Ammon's horn (tissue), 1 donor: Measurements from ENCODE around the gene MRTFA.

ENCODE experiments used
- DNase-seq: peaks from one replicate; pipeline ENCODE4 v3.0.0-alpha.2; 2016; ENCODE audit warnings: low spot score

The MRTFA gene

DNA sequence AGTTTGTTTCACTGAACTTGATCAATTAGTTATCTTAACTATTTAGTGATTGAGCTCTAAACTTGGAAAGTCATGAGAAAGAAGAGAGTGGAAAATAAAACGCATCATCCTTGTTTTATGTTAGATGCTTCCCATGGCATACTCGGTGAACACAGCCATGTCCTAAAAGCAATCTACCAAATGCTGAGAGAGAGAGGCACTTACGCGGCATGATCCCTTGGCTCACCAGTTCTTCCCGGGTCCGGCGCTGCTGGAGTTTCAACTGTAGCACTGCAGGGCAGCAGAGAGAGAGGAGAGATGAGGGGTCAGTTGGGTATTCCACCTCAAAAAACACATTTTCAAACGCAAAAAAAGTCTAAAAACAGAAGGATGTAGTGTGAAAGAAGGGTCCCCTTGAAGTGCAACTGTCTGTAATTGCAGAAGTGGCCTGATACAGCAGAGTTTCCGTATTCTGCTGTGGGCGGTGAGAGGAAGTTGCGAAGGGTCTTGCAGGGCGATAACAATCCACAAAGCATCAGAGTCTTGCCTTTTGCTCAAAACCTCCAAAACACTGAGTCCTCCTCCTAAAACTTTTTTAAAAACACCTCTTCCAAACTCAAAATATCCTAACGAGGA is 173.4 kb downstream of the MRTFA start:
- peak; percentile 50 for DNase-seq

DNA sequence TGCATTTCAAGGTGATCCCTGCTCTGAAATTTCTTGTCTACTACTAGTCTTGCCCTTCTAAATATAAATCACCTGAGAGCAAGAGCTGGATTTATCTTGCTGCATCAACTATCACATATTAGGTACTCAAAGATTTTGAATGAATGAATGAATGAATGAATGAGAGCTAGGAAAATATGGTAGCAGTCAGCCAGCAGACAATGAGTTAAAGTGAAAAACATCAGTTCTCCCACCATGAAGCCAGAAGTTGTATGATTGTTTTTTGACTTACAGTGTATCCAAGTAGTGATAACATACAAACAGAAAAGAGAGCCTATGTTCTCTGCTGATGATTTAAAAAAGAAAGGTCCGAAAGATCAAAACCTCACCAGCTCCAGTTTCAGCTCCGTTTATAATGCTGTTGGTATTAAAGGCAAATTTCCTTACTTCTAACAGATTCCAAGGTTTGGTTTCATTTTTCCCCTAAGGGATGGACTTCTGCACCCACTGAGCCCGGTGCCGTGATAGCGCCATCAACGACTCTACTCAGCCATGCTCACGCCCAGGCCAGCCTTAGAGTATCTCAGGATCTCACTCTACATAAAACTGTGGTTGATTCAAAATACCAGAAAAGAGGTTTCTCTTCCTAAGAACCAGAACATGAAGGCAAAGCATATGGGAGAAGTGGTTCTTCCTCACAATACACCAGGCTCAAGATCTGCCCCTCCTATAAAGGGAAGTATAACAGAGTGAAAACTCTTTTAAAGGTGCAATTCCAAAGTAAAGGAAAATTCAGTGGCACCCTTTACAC is 174.1 kb downstream of the MRTFA start:
- peak; percentile 24 for DNase-seq

DNA sequence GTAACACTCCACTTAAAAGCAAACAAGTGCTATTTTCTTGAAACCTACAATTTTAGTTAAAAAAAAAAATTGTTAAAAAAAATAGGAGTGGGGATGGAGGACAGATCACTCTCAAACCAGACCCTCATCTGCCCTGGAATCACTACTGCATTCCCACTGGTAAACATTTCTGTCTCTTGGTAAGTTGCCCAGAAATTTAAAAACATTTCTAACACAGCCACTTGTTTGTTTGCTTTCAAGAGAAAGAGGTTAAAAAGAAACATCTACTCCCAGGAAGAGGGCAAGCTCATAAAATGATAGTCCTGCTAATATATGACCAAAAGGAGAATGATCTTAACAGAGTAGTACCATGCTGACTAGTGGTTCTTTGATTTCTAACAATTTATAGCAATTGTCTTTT is 182.8 kb downstream of the MRTFA start:
- no peak for DNase-seq

- no peak for DNase-seq
Observed at GRCh38 chr22:40452730-40453487, 183.6 kb downstream of the MRTFA start.

DNA sequence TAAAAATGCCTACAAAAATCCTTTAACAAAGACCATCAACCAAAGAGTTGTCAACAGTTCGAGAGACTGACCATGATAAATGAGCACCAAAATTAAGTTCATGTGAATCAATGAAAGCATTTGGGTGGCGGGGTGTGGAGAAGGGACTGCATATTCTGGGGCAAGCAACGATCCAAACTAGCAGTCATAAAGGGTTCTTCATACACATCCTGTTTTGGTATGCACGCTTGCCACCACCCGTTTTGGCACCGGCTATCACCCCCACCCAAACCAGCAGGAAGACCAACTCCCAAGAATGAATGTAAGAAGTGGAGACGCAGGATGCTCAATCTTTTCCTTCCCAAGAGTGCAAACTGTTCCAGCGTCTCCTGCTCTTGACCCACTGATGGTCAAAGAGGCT is 185.3 kb downstream of the MRTFA start:
- no peak for DNase-seq

- DNase-seq = no peak
Observed at GRCh38 chr22:40450616-40451015, 185.9 kb downstream of the MRTFA start.

- DNase-seq = no peak
Observed at GRCh38 chr22:40449676-40450035, 186.9 kb downstream of the MRTFA start.

GRCh38 chr22:40446203-40446602 is 190.3 kb downstream of the MRTFA start:
- no peak for DNase-seq

GRCh38 chr22:40444178-40444831 is 192.2 kb downstream of the MRTFA start:
- no peak for DNase-seq

DNA sequence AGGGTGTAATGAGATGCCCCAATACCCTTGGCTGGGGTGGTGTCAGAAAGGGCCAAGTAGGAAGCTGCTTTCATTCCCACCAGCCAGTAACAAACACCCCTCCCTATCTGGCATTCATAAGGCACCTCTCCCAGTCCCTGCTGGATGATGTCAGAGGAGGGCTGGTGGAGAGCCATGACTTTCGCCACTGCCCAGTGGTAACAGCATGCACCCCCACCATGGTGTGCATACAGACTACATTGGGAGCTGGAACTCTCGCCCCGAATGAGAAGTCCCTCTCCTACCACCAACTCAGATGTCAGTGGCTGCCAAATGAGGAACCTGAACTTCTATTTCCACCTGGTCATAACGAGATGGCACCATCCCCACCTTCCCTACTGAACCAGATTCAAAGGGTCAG is 192.8 kb downstream of the MRTFA start:
- DNase-seq = no peak

- DNase-seq = no peak
Observed at GRCh38 chr22:40441761-40442390, 194.6 kb downstream of the MRTFA start.

GRCh38 chr22:40436505-40437431 is 199.8 kb downstream of the MRTFA start:
- DNase-seq = peak; percentile 75

GRCh38 chr22:40434745-40435144 is 201.8 kb downstream of the MRTFA start:
- no peak for DNase-seq

DNA sequence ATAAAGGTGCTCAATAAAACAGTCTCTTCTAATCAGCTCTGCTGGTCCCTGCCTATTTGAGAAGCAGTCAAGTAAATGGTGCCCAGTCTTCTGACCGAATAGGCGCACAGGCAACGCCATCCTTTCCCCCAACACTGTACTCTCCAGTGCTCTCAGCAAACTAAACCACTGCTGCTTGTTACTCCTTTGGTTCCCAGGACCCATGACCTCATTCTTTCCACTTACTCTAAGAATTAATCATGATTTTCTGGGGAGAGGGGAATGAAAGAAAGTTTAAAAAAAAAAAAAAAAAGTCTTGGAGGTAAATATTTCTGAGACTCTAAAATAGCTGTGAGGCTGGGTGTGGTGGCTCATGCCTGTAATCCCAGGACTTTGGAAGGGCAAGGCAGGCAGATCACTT is 202.4 kb downstream of the MRTFA start:
- DNase-seq = no peak

DNA sequence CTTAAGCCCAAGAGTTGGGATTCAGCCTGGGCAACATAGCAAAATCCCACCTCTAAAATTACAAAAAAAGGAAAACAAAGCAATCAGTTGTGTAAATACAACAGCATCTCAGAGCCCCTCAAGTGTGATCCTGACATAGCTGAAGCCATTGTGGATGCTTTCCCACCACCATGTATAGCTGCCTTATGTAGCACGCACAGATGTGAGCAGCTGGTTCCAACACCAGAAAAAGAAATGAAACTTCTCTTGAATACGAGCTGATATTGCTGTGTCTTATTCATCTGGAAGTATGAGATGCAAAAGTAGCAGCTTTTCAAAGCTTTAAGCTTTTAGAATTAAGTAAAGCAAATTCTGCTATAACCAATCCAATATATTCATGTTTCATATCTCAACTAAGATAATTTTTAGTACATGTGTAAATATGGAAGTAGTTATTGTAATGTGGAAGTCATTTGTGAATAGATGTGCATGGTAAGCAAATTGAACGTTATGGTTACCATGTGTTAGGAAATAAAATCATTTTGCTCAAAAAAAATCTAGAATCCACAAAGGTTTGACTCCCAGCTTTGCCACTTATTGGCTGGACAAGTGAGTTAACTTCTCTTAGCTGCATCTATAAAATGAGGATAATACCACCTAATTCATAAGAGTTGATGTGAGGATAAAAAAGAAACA is 203.0 kb downstream of the MRTFA start:
- no peak for DNase-seq

DNA sequence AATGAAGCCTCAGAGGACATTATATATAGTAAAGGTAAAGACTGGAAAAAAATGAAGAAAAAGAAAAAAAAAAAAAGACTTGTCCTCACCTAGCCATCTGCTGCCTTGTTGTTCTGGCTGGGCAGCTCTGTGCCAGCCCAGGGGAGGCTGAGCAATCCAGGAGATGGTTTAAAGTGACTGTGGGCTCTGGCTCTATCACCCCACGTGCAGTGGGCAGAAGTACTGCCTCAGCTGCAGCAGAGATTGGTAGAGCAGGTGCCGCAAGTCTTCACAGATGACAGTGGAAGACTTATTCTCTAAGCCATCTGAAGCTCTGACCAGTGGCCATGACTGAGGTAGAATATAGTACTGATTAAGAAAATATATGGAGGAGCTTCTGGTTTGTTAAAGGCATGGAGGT is 203.9 kb downstream of the MRTFA start:
- DNase-seq = no peak

DNA sequence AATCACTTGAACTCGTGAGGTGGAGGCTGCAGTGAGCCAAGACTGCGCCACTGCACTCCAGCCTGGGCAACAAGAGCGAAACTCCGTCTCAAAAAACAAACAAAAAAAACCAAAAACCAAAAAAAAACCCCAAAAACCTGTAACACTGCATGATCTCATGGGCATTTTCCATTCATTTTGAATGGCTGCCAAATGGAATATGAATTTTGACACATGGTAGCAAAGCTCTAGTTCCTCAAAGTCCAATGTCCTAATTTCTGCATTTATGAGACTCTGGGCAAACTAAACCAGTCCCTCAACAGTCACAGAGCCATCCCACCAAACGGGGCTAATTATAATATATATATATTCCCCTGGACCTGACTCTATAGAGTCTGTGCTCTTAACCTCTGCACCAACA is 204.4 kb downstream of the MRTFA start:
- DNase-seq = no peak

DNA sequence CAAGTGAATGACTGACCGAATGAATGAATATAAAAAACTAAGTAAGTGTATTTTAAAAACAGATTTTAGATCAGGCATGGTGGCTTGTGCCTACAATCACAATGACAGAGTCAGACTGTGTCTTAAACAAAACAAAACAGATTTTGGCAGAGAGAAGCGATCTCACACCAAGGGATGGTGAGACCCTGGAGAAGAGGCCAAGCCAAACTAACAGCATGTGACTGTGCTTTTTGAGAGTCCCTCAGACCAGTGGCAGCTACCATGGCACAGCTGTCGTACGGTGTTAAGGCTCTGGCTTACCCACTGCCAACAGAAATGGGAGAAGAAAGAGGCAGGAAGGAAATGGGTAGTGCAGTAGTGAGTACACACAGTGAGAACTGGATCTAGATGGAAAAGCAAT is 205.5 kb downstream of the MRTFA start:
- no peak for DNase-seq

DNA sequence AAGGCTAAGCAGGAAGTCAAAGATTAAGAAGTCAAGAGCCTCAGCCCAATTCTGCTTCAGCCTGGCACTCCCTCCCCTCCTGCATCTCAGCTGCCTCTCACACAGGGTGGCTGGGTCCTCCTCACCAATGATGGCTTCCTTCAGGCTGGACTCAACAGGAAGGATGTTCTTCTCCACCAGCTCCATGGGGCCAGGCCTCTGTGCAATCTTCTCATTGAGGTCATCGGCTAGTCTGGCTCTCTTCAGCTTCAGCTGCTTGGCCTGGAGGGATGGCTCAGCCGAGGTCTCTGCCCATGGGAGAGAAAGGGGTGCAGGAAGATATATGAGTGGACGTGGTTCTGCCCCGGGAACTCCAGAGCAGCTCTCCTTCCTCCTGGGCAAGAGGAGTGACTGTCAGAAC is 207.0 kb downstream of the MRTFA start:
- no peak for DNase-seq

- no peak for DNase-seq
Observed at GRCh38 chr22:40428796-40429195, 207.7 kb downstream of the MRTFA start.
